H1 (cell line): ENCODE data around the gene PATL2. TPM values are rescaled to one million over a fixed set of nuclear protein-coding genes. Genes with fewer than 3 reads are reported as not detected.

Experiments
- CTCF ChIA-PET: fragments of 300-600 bp; sonication (Branson Sonifier 250); formaldehyde crosslinking; loops from one replicate; lab custom pipeline; 2021; ENCODE audit not compliant: partially characterized antibody; lab: Charles Lee
- POLR2A ChIA-PET: fragments of 300-600 bp; sonication (Branson Sonifier 250); formaldehyde crosslinking; loops from one replicate; lab custom pipeline; 2021; ENCODE audit warnings: inconsistent platforms; ENCODE audit not compliant: partially characterized antibody; lab: Charles Lee
- DNase-seq, 2 experiments: peaks; one replicate each; pipeline versions ENCODE4 v3.0.0 to v3.0.0-alpha.2; 2010 to 2022; ENCODE audit warnings: low spot score in 2 of 2, low read depth in 1 of 2, mixed read lengths in 1 of 2
- FAIRE-seq: peaks from 2 replicates; lab custom pipeline; 2011; peaks lifted over from hg19 to GRCh38; lab: Jason Lieb, UNC
- H2AFZ ChIP-seq: 2 replicates; pipeline ENCODE4 v1.8.1; 2012; ENCODE audit warnings: low read length, inconsistent platforms
- H2AK5ac ChIP-seq: 2 replicates; pipeline ENCODE4 v1.6.1; 2013; ENCODE audit warnings: low read depth, low read length
- H2BK120ac ChIP-seq: replicated peaks from 2 replicates; pipeline ENCODE3; 2013; ENCODE audit warnings: low read depth, low read length, inconsistent platforms
- H2BK12ac ChIP-seq: 2 replicates; pipeline ENCODE4 v1.6.1; 2013; ENCODE audit warnings: low read depth, low read length
- H2BK15ac ChIP-seq: 2 replicates; pipeline ENCODE4 v1.6.1; 2013; ENCODE audit warnings: low read length
- H2BK20ac ChIP-seq: 2 replicates; pipeline ENCODE4 v1.6.1; 2013; ENCODE audit warnings: low read length
- H2BK5ac ChIP-seq: 2 replicates; pipeline ENCODE4 v1.6.1; 2013; ENCODE audit warnings: low read depth, low read length
- H3K14ac ChIP-seq: 2 replicates; pipeline ENCODE4 v1.6.1; 2013; ENCODE audit warnings: inconsistent platforms; ENCODE audit not compliant: insufficient read length
- H3K18ac ChIP-seq: 2 replicates; pipeline ENCODE4 v1.6.1; 2013; ENCODE audit warnings: low read length; ENCODE audit errors: extremely low read depth
- H3K23ac ChIP-seq: 2 replicates; pipeline ENCODE4 v1.6.1; 2013; ENCODE audit warnings: inconsistent platforms; ENCODE audit not compliant: insufficient read length
- H3K23me2 ChIP-seq: 2 replicates; pipeline ENCODE4 v1.6.1; 2013; ENCODE audit warnings: low read depth, low read length
- H3K27ac ChIP-seq: 2 replicates; pipeline ENCODE4 v1.6.1; 2011; ENCODE audit warnings: low read depth, low read length, inconsistent platforms
- H3K27me3 ChIP-seq, 4 experiments: replicated peaks in 1 of 4; 1 replicate in 1 of 4; 2 replicates in 3 of 4; pipeline versions ENCODE4 v1.6.1 to v1.8.1; 2011 to 2013; ENCODE audit warnings: low read length in 3 of 4, mild to moderate bottlenecking in 3 of 4, inconsistent platforms in 2 of 4, mixed read lengths in 2 of 4, moderate library complexity in 1 of 4; ENCODE audit not compliant: control insufficient read depth in 3 of 4, insufficient read depth in 3 of 4; ENCODE audit errors: extremely low read depth in 1 of 4
- H3K36me3 ChIP-seq, 4 experiments: 2 replicates each; pipeline versions ENCODE4 v1.6.1 to v1.8.1; 2011 to 2013; ENCODE audit warnings: mild to moderate bottlenecking in 4 of 4, low read length in 3 of 4, moderate library complexity in 2 of 4, control low read depth in 1 of 4, inconsistent platforms in 1 of 4; ENCODE audit not compliant: insufficient read depth in 4 of 4, control insufficient read depth in 2 of 4
- H3K4ac ChIP-seq: replicated peaks from 2 replicates; pipeline ENCODE3; 2013; ENCODE audit warnings: low read length, low read depth, mixed read lengths, inconsistent platforms; ENCODE audit not compliant: insufficient read length
- H3K4me1 ChIP-seq, 4 experiments: replicated peaks in 1 of 4; 1 replicate in 1 of 4; 2 replicates in 3 of 4; pipeline versions ENCODE4 v1.6.1 to v1.8.1; 2011 to 2013; ENCODE audit warnings: low read length in 3 of 4, inconsistent platforms in 2 of 4, mixed read lengths in 1 of 4; ENCODE audit not compliant: insufficient read depth in 4 of 4, control insufficient read depth in 3 of 4
- H3K4me2 ChIP-seq, 2 experiments: 2 replicates each; pipeline versions ENCODE4 v1.6.1 to v1.8.1; 2011 to 2013; ENCODE audit warnings: low read depth in 2 of 2, low read length in 2 of 2, control low read depth in 1 of 2, inconsistent platforms in 1 of 2, mild to moderate bottlenecking in 1 of 2; ENCODE audit not compliant: insufficient read depth in 1 of 2
- H3K4me3 ChIP-seq, 4 experiments: fragments of 200-600, 300-600 bp in 1 of 4; sonication (generic), shearing (Covaris generic), sonication (Bioruptor Twin) in 1 of 4; 2 replicates each; pipeline versions ENCODE4 v1.5.1 to v1.8.1; 2011 to 2016; ENCODE audit warnings: low read length in 4 of 4, low read depth in 3 of 4, control low read depth in 2 of 4, inconsistent platforms in 2 of 4, mild to moderate bottlenecking in 2 of 4, mixed read lengths in 1 of 4, moderate library complexity in 1 of 4; ENCODE audit not compliant: insufficient read depth in 2 of 4; ENCODE audit errors: extremely low read depth in 1 of 4
- H3K56ac ChIP-seq: replicated peaks from 2 replicates; pipeline ENCODE3; 2013; ENCODE audit warnings: low read depth, mild to moderate bottlenecking, mixed read lengths, low read length, inconsistent platforms; ENCODE audit not compliant: insufficient read length
- H3K79me1 ChIP-seq: 2 replicates; pipeline ENCODE4 v1.6.1; 2013; ENCODE audit warnings: low read depth, low read length, control low read depth
- H3K79me2 ChIP-seq, 2 experiments: 2 replicates each; pipeline versions ENCODE4 v1.6.1 to v1.8.1; 2012 to 2013; ENCODE audit warnings: low read length in 2 of 2, mild to moderate bottlenecking in 2 of 2, inconsistent platforms in 1 of 2; ENCODE audit not compliant: insufficient read depth in 2 of 2, control insufficient read depth in 1 of 2
- H3K9ac ChIP-seq, 4 experiments: replicated peaks in 1 of 4; 1 replicate in 1 of 4; 2 replicates in 3 of 4; pipeline versions ENCODE4 v1.6.1 to v1.8.1; 2011 to 2013; ENCODE audit warnings: low read depth in 3 of 4, low read length in 3 of 4, control low read depth in 2 of 4, mild to moderate bottlenecking in 2 of 4, moderate library complexity in 2 of 4, inconsistent platforms in 1 of 4; ENCODE audit errors: extremely low read depth in 1 of 4
- H3K9me3 ChIP-seq, 2 experiments: 2 replicates each; pipeline versions ENCODE4 v1.6.1 to v1.8.1; 2012 to 2013; ENCODE audit warnings: mild to moderate bottlenecking in 2 of 2, moderate library complexity in 2 of 2, control low read depth in 1 of 2, inconsistent platforms in 1 of 2, low read depth in 1 of 2, low read length in 1 of 2, mixed read lengths in 1 of 2; ENCODE audit not compliant: insufficient read depth in 2 of 2
- H4K20me1 ChIP-seq, 2 experiments: replicated peaks in 1 of 2; 2 replicates each; pipeline versions ENCODE3 to v1.8.1; 2011 to 2013; ENCODE audit warnings: inconsistent platforms in 2 of 2, low read length in 2 of 2, mild to moderate bottlenecking in 1 of 2; ENCODE audit not compliant: insufficient read depth in 2 of 2, control insufficient read depth in 1 of 2
- H4K5ac ChIP-seq: 2 replicates; pipeline ENCODE4 v1.6.1; 2013; ENCODE audit warnings: low read length, low read depth, mixed read lengths, inconsistent platforms; ENCODE audit not compliant: insufficient read length
- H4K8ac ChIP-seq: 2 replicates; pipeline ENCODE4 v1.8.0; 2013; ENCODE audit warnings: mild to moderate bottlenecking, moderate library complexity, low read length, inconsistent platforms; ENCODE audit not compliant: insufficient read depth; ENCODE audit errors: extremely low read depth
- H4K91ac ChIP-seq: replicated peaks from 2 replicates; pipeline ENCODE3; 2013; ENCODE audit warnings: low read length, mixed read lengths, inconsistent platforms; ENCODE audit not compliant: insufficient read length
- CHD2 ChIP-seq: IDR thresholded peaks from 2 replicates; pipeline ENCODE4 v1.6.1; 2012; ENCODE audit warnings: low read length, improper control_type of control experiment
- E2F6 ChIP-seq: IDR thresholded peaks from 2 replicates; pipeline ENCODE4 v1.6.1; 2012; ENCODE audit warnings: inconsistent platforms
- GTF2F1 ChIP-seq: IDR thresholded peaks from 2 replicates; pipeline ENCODE4 v1.6.1; 2012; ENCODE audit warnings: low read depth, low read length, improper control_type of control experiment, borderline replicate concordance
- MAFK ChIP-seq: IDR thresholded peaks from 2 replicates; pipeline ENCODE4 v1.6.1; 2012; ENCODE audit warnings: low read depth, mild to moderate bottlenecking, improper control_type of control experiment, low read length
- USF2 ChIP-seq: IDR thresholded peaks from 2 replicates; pipeline ENCODE4 v1.6.1; 2011; ENCODE audit warnings: low read length, improper control_type of control experiment
- WGBS, 2 experiments: shearing (Covaris generic) in 1 of 2; methylation state at CpG; one replicate each; pipeline versions ENCODE4 v1.1.6 to v1.1.7; 2013 to 2015; ENCODE audit warnings: low lambda C conversion rate in 2 of 2, mixed read lengths in 2 of 2, inconsistent platforms in 1 of 2, low coverage in 1 of 2, missing lambda C conversion rate in 1 of 2; ENCODE audit not compliant: insufficient replicate concordance in 2 of 2, insufficient coverage in 1 of 2, insufficient read length in 1 of 2; ENCODE audit errors: extremely low coverage in 1 of 2, missing lambda C conversion rate in 1 of 2; 5-methylcytosine and 5-hydroxymethylcytosine counted together
- polyA plus RNA-seq, 7 experiments: library from polyadenylated mRNA; depleted of rRNA in 3 of 7; stranded (reverse) in 5 of 7; unstranded in 2 of 7; fragments of >200 nt in 5 of 7; fragments of 200-250 nt in 2 of 7; gene quantifications; 1 replicate in 5 of 7; 2 replicates in 1 of 7; 4 replicates in 1 of 7; pipeline versions ENCODE4 v1.2.1 to v1.2.3, GENCODE V29; 2011 to 2013; ENCODE audit warnings: missing spikeins in 2 of 7, mixed read lengths in 2 of 7
- total RNA-seq: library from RNA; stranded (reverse); fragmentation: NEBNext Ultra II Directional; extraction: Animal tissue kit (Norgen Biotek cat#: 25700); gene quantifications from 2 replicates; pipeline ENCODE4 v1.2.1, GENCODE V29; 2021

PATL2 gene
- total and polyA plus RNA-seq, 2 of the 8 experiments (the other 6 are each of a cell fraction or from before 2014, with no cell fraction given): 0.65 to 1.3 TPM

- Histone ChIP-seq H2BK5ac (no peak overlapping the region), H3K18ac (no peak overlapping the region), H3K56ac (no peak overlapping the region), H4K5ac (no peak overlapping the region), H3K4me1 (no peaks in the 10 kb centered on the region), H3K4me2 (no peak overlapping the region), H4K20me1 (no peaks in the 10 kb centered on the region), H3K27me3 (no peaks in the 10 kb centered on the region), H3K36me3 (peaks cover 2 to 35% (median 25%) of the 10 kb centered on the region in 4 experiments; a peak in 7 of 8 replicates), H3K23ac (no peak overlapping the region), H3K23me2 (no peaks in the 10 kb centered on the region), H3K4ac (no peak overlapping the region), H3K27ac (no peak overlapping the region), H3K79me2 (peaks cover 0 to 7% of the 10 kb centered on the region in 2 experiments; a peak in 2 of 4 replicates), H2BK15ac (no peak overlapping the region), H3K9me3 (0 out of 4 replicates have a peak, but pooled peaks cover 0 to 3% of the 10 kb centered on the region in 2 experiments), H2AFZ (no peak overlapping the region), H3K14ac (no peak overlapping the region), H4K91ac (no peak overlapping the region), H3K79me1 (no peaks in the 10 kb centered on the region), H2BK12ac (no peak overlapping the region), H4K8ac (no peak overlapping the region), H3K4me3 (no peak overlapping the region), H2BK20ac (no peak overlapping the region), H2AK5ac (no peak overlapping the region), H3K9ac (no peak overlapping the region), H2BK120ac (no peak overlapping the region)
- 93% methylated on average over 1 of the region's 1 CpG; no CpG with 5 or more reads in 1 of the 2 experiments for WGBS, 2 experiments
- CTCF ChIA-PET: interaction anchor here (0.6 kb wide), 1 partner anchor 1138 kb away, joined by 3 read pairs; no protein-coding TSS in a partner anchor
- DNase-seq (no peak), FAIRE-seq (no peak)
- POLR2A ChIA-PET: interaction anchor here (1.0 kb wide), 1 partner anchor 236 kb away, joined by 3 read pairs; no protein-coding TSS in a partner anchor
- TF ChIP-seq CHD2: no peak
- no peak for TF ChIP-seq MAFK
- TF ChIP-seq USF2: no peak
- TF ChIP-seq E2F6: no peak
- no peak for TF ChIP-seq GTF2F1
Measured at GRCh38 chr15:44647036-44647435, 64.1 kb downstream of the PATL2 start.
